ENCODE data around the gene ABCC10.

DNA sequence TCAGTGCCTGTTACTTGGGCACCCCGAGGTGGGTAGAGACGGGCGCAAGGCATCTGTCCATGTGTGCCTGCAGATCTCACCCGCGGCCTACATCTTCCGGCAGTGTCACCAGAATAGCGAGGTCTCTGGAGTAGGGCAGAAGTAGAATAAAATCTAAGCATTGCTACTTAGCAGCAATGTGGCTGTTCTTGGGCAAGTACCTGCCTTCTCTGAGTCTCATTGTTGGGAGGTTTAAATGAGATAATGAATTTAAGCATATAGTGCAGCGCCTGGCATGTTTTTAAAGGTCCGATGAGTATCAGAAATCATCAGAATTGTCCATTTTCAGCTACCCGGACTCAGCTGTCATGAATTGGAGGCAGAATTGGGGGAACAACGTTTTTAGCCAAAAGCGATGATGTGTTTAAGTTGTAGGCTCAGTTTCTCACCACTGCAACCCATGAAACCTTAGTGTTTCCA lies 800 bp downstream of the ABCC10 start:
- TF ChIP-seq, protein P1, sequence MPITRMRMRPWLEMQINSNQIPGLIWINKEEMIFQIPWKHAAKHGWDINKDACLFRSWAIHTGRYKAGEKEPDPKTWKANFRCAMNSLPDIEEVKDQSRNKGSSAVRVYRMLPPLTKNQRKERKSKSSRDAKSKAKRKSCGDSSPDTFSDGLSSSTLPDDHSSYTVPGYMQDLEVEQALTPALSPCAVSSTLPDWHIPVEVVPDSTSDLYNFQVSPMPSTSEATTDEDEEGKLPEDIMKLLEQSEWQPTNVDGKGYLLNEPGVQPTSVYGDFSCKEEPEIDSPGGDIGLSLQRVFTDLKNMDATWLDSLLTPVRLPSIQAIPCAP (CRISPR knock-in tag; IDR thresholded peaks at IDR 0.05), result no peak
- TF ChIP-seq KAT7 (CRISPR knock-in tag; IDR thresholded peaks at IDR 0.05; ENCODE audit: borderline replicate concordance) (no peak), CBFB (CRISPR knock-in tag; IDR thresholded peaks at IDR 0.05; ENCODE audit: low read depth) (no peak), NR2C2 (CRISPR knock-in tag; IDR thresholded peaks at IDR 0.05) (no peak), ESRRA (CRISPR knock-in tag; IDR thresholded peaks at IDR 0.05; ENCODE audit: borderline replicate concordance) (no peak), NR3C1 (CRISPR knock-in tag; conservative IDR thresholded peaks at IDR 0.05; ENCODE audit: low read depth) (no peak)
- TF ChIP-seq, protein P2, sequence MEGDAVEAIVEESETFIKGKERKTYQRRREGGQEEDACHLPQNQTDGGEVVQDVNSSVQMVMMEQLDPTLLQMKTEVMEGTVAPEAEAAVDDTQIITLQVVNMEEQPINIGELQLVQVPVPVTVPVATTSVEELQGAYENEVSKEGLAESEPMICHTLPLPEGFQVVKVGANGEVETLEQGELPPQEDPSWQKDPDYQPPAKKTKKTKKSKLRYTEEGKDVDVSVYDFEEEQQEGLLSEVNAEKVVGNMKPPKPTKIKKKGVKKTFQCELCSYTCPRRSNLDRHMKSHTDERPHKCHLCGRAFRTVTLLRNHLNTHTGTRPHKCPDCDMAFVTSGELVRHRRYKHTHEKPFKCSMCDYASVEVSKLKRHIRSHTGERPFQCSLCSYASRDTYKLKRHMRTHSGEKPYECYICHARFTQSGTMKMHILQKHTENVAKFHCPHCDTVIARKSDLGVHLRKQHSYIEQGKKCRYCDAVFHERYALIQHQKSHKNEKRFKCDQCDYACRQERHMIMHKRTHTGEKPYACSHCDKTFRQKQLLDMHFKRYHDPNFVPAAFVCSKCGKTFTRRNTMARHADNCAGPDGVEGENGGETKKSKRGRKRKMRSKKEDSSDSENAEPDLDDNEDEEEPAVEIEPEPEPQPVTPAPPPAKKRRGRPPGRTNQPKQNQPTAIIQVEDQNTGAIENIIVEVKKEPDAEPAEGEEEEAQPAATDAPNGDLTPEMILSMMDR (IDR thresholded peaks at IDR 0.05), result no peak
- TF ChIP-seq, protein P3, sequence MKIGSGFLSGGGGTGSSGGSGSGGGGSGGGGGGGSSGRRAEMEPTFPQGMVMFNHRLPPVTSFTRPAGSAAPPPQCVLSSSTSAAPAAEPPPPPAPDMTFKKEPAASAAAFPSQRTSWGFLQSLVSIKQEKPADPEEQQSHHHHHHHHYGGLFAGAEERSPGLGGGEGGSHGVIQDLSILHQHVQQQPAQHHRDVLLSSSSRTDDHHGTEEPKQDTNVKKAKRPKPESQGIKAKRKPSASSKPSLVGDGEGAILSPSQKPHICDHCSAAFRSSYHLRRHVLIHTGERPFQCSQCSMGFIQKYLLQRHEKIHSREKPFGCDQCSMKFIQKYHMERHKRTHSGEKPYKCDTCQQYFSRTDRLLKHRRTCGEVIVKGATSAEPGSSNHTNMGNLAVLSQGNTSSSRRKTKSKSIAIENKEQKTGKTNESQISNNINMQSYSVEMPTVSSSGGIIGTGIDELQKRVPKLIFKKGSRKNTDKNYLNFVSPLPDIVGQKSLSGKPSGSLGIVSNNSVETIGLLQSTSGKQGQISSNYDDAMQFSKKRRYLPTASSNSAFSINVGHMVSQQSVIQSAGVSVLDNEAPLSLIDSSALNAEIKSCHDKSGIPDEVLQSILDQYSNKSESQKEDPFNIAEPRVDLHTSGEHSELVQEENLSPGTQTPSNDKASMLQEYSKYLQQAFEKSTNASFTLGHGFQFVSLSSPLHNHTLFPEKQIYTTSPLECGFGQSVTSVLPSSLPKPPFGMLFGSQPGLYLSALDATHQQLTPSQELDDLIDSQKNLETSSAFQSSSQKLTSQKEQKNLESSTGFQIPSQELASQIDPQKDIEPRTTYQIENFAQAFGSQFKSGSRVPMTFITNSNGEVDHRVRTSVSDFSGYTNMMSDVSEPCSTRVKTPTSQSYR (CRISPR knock-in tag; IDR thresholded peaks at IDR 0.05), result no peak
- TF ChIP-seq, protein P4, sequence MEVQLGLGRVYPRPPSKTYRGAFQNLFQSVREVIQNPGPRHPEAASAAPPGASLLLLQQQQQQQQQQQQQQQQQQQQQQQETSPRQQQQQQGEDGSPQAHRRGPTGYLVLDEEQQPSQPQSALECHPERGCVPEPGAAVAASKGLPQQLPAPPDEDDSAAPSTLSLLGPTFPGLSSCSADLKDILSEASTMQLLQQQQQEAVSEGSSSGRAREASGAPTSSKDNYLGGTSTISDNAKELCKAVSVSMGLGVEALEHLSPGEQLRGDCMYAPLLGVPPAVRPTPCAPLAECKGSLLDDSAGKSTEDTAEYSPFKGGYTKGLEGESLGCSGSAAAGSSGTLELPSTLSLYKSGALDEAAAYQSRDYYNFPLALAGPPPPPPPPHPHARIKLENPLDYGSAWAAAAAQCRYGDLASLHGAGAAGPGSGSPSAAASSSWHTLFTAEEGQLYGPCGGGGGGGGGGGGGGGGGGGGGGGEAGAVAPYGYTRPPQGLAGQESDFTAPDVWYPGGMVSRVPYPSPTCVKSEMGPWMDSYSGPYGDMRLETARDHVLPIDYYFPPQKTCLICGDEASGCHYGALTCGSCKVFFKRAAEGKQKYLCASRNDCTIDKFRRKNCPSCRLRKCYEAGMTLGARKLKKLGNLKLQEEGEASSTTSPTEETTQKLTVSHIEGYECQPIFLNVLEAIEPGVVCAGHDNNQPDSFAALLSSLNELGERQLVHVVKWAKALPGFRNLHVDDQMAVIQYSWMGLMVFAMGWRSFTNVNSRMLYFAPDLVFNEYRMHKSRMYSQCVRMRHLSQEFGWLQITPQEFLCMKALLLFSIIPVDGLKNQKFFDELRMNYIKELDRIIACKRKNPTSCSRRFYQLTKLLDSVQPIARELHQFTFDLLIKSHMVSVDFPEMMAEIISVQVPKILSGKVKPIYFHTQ (CRISPR knock-in tag; IDR thresholded peaks at IDR 0.05), result no peak
- TF ChIP-seq, protein P5, sequence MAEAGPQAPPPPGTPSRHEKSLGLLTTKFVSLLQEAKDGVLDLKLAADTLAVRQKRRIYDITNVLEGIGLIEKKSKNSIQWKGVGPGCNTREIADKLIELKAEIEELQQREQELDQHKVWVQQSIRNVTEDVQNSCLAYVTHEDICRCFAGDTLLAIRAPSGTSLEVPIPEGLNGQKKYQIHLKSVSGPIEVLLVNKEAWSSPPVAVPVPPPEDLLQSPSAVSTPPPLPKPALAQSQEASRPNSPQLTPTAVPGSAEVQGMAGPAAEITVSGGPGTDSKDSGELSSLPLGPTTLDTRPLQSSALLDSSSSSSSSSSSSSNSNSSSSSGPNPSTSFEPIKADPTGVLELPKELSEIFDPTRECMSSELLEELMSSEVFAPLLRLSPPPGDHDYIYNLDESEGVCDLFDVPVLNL (CRISPR knock-in tag; IDR thresholded peaks at IDR 0.05; ENCODE audit: borderline replicate concordance, low read depth), result no peak
- TF ChIP-seq, protein P6, sequence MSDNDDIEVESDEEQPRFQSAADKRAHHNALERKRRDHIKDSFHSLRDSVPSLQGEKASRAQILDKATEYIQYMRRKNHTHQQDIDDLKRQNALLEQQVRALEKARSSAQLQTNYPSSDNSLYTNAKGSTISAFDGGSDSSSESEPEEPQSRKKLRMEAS (CRISPR knock-in tag; IDR thresholded peaks at IDR 0.05), result no peak
- TF ChIP-seq, protein P7, sequence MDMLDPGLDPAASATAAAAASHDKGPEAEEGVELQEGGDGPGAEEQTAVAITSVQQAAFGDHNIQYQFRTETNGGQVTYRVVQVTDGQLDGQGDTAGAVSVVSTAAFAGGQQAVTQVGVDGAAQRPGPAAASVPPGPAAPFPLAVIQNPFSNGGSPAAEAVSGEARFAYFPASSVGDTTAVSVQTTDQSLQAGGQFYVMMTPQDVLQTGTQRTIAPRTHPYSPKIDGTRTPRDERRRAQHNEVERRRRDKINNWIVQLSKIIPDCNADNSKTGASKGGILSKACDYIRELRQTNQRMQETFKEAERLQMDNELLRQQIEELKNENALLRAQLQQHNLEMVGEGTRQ (CRISPR knock-in tag; IDR thresholded peaks at IDR 0.05), result no peak
